HG02610 (cell line): ENCODE measurements around the gene KLF13.

Experiments
- ATAC-seq: cut with Tn5 transposase; IDR thresholded peaks from one replicate; pipeline ENCODE4 v1.9.1; 2021; ENCODE audit warnings: mild to moderate bottlenecking, moderate library complexity; ENCODE audit not compliant: unreplicated experiment

The KLF13 gene

GRCh38 chr15:31377030-31377429 is 50.4 kb downstream of the KLF13 start:
- no peak for ATAC-seq

DNA sequence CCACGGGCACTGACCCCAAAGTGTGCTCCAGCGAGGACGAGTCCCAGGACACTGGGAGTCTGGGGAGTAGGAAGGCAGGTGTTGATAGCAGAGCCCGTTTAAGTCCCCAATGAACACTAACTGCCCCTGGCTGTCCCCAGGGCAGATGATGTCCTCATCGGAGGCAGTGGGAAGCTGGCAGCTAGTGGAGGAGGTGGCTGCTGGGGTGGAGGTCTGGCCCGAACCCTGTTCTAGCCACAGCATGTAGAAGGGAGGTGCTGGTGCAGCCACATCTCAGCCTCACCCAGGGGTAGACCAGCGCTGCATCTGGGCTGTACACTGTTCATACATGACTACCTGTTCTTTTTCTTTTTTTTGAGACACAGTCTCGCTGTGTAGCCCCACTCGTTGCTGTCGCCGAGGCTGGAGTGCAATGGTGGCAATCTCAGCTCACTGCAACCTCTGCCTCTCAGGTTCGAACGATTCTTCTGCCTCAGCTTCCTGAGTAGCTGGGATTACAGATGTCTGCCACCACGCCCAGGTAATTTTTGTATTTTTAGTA is 51.8 kb downstream of the KLF13 start:
- no peak for ATAC-seq

GRCh38 chr15:31379042-31379441 is 52.4 kb downstream of the KLF13 start:
- no peak for ATAC-seq

GRCh38 chr15:31379577-31379976 is 52.9 kb downstream of the KLF13 start:
- ATAC-seq: no peak

DNA sequence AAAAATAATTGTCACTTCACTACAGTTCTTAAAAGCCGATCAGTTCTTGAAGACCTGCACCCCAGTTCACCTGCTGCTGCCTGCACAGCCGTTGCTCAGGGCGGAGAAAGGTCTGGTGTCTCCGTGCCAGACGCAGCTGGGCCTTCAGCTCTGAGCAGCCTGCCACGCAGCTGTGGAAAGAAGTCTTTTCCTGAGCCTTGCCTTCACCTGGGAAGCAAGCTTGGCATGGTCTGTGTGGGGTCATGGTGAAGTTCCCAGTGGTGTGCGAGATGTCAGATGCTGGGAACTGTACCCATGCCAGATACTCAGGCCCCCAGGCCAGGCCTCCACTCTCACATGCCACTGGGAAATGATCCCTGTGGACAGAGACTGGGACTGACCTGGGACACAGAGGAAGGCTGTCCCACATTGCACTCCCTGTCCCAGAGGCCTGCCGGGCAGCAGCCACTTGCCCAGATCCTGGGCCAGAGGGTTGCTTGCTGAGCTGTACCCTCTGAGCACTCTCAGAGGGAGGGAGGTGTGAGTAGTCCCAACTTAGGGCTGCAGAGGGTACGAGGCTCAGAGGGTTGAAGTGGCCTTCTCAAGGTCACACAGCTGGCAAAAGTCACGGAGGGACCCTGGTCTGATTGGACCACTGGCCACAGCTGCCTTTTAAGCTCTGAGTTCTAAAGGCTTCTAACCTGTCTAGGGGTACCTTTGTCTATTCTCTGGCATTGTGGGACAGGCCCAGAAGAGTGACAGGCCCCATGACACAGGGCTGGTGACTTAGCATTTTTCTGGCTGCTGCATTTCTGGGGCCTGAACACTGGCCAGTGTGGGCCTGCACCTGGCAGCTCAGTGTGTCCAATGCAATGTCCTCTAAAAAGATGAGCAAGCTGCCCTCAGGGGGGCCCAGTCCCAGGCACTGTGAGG is 55.4 kb downstream of the KLF13 start:
- no peak for ATAC-seq

- no peak for ATAC-seq
These were observed 56.0 kb downstream of the KLF13 start for GRCh38 chr15:31382713-31383045.

DNA sequence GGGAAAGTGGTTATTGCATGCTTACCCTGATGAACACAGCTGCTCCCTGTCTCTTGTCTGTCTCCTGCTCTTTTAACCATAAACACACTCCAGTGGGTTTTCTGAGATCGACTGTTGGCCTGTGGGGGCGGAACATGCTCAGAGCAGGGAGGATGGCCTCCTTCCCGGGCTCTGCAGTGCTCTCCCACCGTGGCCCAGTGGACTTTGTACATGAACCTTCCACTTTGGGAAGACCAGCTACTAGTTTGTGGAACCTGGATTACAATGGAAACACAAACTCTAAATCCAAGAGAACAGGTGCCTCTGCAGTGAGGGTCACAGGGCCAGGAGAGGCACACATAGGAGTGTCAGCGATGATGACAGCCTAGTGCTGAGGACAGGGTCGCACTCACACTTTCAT is 56.5 kb downstream of the KLF13 start:
- no peak for ATAC-seq

DNA sequence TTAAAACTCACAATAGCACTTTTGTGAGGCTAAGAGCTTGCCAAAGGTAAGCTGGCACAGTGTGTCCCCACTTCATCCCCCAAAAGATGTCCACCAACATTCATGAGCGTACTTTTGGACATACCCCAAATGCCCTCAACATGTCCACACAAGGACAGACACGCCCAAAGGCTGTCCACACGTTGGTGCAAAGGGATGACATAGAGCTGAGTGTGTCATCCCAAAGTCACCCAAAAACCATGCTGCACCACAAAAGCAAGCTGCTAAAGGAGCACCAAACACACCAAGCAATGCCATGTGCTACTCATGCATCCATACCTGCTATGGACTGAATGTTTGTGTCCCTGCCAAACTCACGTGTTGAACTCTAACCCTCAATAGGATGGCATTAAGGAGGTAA is 57.9 kb downstream of the KLF13 start:
- no peak for ATAC-seq

GRCh38 chr15:31385736-31386135 is 59.1 kb downstream of the KLF13 start:
- no peak for ATAC-seq

DNA sequence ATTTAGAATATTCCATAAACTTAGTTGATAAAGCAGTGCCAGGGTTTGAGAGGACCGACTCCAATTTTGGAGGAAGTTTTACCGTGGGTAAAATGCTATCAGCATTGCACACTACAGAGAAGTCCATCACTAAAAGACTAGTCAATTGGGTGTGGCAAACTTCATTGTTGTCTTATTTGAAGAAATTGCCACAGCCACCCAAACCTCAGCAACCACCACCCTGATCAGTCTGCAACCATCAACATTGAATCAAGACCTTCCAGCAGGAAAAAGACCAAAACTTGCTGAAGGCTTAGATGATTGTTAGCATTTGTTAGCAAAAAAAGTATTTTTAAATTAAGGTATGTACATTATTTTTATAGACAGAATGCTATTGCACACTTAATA is 60.5 kb downstream of the KLF13 start:
- ATAC-seq: no peak

DNA sequence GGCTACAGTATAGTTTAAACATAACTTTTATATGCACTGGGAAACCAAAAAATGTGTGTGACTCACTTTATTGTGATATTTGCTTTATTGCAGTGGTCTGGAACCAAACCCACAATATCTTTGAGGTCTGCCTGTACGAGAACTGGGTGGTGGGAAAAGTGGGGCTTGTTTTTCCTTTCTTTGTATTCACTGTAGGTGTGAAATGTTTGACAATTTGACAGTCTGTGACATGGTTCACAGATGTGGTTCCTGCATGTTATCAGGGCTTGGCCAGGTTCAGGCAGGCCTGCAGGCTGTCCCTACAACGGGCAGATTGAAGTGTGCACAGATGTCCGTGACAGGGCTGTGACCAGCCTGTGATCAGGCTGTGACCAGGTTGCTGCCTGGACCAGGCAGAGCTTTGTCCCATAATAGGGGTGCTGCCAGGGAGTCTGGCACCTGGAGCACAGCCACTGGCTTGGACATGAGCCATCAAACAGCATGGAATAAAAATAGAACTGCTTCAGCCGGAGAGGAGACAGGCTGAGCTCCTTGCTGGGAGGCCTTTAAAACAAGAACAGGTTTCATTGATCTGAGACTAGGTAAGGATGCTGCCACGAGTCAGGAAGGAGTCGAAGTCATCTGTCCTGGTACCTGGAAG is 61.0 kb downstream of the KLF13 start:
- no peak for ATAC-seq

DNA sequence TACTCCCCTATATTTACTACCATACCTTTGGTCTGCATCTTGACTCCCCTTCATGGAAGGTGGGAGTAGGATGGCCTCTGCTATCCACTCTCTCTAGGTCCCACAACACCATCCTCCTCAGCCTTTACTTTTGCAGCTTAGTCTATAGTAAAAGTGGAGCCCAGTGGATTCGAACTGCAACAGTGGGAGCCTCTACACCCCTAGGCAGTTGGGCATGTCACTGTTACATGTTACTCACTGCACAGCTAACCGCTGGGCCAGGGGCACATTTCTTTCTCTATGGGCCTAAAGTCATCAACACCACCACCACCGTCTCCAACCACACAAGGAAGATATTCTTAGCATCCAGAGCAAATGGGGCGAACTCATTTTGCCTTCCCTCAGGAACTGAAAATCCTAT is 62.9 kb downstream of the KLF13 start:
- ATAC-seq: no peak

DNA sequence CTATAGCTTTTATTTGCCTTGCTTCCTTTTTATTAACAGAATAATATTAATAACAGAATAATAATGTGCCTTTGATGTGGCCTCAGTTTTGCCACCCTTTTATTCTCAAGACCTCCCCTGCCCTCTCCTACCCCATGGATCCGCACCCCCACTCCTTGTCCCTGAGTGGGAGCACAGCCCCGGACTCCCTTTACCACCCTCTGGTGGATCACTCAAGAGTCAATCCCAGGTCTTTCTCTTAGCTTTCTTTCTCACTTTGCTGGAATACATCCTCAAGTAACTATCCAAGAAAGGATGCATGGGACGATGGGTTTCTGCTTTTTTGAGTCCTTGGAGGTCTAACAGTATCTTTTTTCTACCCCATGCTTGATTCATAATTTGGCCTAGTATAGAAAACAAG is 63.4 kb downstream of the KLF13 start:
- ATAC-seq: no peak

- ATAC-seq: no peak
These were observed 64.3 kb downstream of the KLF13 start for GRCh38 chr15:31390777-31391486.

GRCh38 chr15:31391687-31392671 is 65.3 kb downstream of the KLF13 start:
- peak; percentile 81 for ATAC-seq

- ATAC-seq: peak; percentile 22
These were observed 66.2 kb downstream of the KLF13 start for GRCh38 chr15:31392761-31393401.

- no peak for ATAC-seq
These were observed 66.9 kb downstream of the KLF13 start for GRCh38 chr15:31393444-31394091.

DNA sequence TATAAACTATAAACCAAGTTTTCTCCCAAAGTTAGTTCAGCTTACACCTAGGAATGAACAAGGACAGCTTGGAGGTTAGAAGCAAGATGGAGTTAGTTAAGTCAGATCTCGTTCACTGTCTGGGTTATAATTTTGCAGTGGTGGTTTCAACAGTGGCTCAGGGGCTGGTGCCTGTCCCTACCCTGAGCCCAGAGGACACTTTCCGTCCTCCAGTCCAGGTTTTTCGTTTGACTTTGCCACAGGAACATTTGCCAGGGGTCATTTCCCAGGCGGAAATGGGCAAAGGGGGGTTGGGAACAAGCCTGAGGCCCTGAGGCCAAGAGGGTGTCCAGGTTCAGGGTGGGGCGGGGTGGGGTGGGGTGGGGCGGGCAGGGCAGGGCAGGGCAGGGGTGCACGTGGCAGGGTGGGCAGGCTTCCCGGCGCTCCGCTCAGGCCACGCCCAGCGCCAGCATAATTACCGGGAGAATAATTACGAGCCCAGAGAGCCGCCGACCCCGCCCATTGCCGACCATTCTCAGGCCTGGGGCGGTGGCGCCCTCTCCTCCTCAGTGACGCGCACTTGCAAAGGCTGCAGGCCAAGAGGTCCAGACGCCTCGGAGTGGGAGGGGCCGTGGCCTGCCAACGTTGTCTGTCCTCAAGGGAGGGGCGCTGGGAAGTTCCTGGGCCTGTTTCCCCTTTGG is 70.4 kb downstream of the KLF13 start:
- ATAC-seq: no peak
